ES-I3 (cell line): ENCODE measurements around the gene ZNF148.

ENCODE experiments used
- H3K36me3 ChIP-seq: 2 replicates; pipeline ENCODE4 v1.6.1; 2013; ENCODE audit warnings: mild to moderate bottlenecking, low read length, control low read depth, moderate library complexity; ENCODE audit not compliant: insufficient read depth
- H3K4me1 ChIP-seq: 2 replicates; pipeline ENCODE4 v1.6.1; 2013; ENCODE audit warnings: mild to moderate bottlenecking, control low read depth, low read length; ENCODE audit not compliant: insufficient read depth
- H3K9ac ChIP-seq: 2 replicates; pipeline ENCODE4 v1.6.1; 2013; ENCODE audit warnings: low read depth, mild to moderate bottlenecking, low read length, moderate library complexity
- H3K9me3 ChIP-seq: 2 replicates; pipeline ENCODE4 v1.6.1; 2013; ENCODE audit warnings: mild to moderate bottlenecking, low read length, moderate library complexity; ENCODE audit not compliant: control insufficient read depth, insufficient read depth

The ZNF148 gene

DNA sequence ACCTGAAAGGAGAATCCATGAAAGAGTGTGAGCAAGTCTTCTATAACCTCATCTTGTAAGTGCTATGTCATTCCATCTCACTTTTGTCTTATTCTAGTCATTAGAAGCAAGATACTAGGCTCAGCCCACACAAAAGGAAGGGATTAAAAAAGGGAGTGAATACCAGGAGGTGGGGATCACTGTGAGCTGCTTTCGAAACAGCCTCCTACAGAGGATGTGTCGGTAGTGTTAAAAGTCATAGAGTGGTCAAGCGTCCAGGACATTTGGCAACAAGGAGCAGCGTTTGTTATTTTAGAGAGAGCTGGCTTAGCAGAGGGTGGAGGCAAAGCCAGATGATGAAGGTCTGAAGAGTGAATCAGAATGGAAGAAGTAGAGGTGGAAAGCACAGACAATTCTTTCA, 11.7 kb upstream of the ZNF148 start:
- Histone ChIP-seq H3K36me3 (no peaks in the 10 kb centered on the region), H3K4me1 (no peaks in the 10 kb centered on the region; the same call in 1 of the 2 replicates), H3K9me3 (no peaks in the 10 kb centered on the region), H3K9ac (no peak overlapping the region)

GRCh38 chr3:125383744-125384143, 8.6 kb upstream of the ZNF148 start:
- H3K9me3 ChIP-seq, result no peaks in the 10 kb centered on the region
- no peaks in the 10 kb centered on the region; the same call in 1 of the 2 replicates for H3K4me1 ChIP-seq
- no peaks in the 10 kb centered on the region for H3K36me3 ChIP-seq
- no peak overlapping the region for H3K9ac ChIP-seq

DNA sequence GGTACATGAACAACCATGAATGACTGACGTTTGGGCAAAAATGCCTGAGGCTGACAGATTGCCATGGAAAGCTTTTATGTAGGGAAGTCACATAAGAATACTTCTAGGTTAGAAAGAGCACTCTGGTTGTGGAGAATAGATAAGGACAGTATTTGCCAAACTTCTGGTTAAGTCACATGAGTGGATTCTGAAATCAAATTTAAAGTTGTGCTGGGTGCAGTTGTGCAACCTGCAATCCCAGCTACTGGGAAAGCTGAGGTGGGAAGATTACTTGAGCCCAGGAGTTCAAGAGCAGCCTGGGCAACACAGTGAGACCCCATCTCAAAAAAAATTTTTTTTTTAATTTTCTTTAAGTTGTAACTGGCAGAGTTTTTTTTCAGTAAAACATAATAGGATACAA, 7.2 kb upstream of the ZNF148 start:
- H3K9me3 ChIP-seq, result no peaks in the 10 kb centered on the region
- no peaks in the 10 kb centered on the region; the same call in 1 of the 2 replicates for H3K4me1 ChIP-seq
- no peaks in the 10 kb centered on the region for H3K36me3 ChIP-seq
- no peak overlapping the region for H3K9ac ChIP-seq

- H3K36me3 ChIP-seq, result no peaks in the 10 kb centered on the region
- H3K9me3 ChIP-seq, result no peaks in the 10 kb centered on the region
- H3K4me1 ChIP-seq, result no peaks in the 10 kb centered on the region; the same call in 1 of the 2 replicates
- H3K9ac ChIP-seq, result no peak overlapping the region
Observed at GRCh38 chr3:125381743-125382142, 6.6 kb upstream of the ZNF148 start.

DNA sequence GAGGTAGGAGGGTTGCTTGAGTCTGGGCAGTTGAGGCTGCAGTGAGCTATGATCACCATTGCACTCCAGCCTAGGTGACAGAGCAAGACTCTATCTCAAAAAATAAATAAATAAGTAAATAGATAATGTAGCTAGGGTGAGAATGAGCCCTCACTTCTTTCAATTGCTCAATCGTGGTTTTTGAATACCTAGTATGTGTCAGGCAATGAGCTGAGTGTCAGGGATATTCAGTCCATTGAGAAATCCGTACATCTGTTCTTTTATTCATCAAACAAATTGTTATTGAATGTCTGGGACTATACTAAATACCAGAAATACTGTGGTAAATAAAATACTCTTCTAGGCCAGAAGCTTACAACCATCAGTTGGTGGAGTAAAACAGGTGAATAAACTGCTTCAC, 6.2 kb upstream of the ZNF148 start:
- H3K9me3 ChIP-seq, result no peaks in the 10 kb centered on the region
- no peaks in the 10 kb centered on the region for H3K36me3 ChIP-seq
- H3K4me1 ChIP-seq, result no peaks in the 10 kb centered on the region; the same call in 1 of the 2 replicates
- no peak overlapping the region for H3K9ac ChIP-seq

- Histone ChIP-seq H3K4me1 (no peaks in the 10 kb centered on the region; the same call in 1 of the 2 replicates), H3K36me3 (no peaks in the 10 kb centered on the region), H3K9ac (no peak overlapping the region), H3K9me3 (no peaks in the 10 kb centered on the region)
Observed at GRCh38 chr3:125379483-125379882, 4.4 kb upstream of the ZNF148 start.

DNA sequence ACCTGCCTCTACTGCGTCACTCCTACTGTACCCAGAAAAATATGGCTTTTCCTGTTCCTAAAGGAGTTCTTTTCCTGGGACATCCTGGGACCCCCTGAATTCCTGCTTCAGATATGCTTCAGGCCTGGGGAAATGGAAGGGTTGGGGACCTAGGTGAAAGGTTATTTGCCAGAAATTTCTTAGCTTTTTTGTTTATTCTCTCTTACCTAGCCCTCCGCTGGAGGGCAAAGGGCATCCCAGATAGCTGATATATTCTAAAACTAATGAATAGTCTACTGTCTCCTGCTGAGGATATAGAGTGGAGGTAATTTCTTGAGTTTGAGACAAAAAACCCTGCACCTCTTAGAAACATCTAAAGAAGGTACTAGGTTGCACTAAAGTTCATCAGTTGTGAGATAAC, 3.6 kb upstream of the ZNF148 start:
- Histone ChIP-seq H3K4me1 (no peaks in the 10 kb centered on the region; the same call in 1 of the 2 replicates), H3K36me3 (no peaks in the 10 kb centered on the region), H3K9ac (no peak overlapping the region), H3K9me3 (no peaks in the 10 kb centered on the region)

DNA sequence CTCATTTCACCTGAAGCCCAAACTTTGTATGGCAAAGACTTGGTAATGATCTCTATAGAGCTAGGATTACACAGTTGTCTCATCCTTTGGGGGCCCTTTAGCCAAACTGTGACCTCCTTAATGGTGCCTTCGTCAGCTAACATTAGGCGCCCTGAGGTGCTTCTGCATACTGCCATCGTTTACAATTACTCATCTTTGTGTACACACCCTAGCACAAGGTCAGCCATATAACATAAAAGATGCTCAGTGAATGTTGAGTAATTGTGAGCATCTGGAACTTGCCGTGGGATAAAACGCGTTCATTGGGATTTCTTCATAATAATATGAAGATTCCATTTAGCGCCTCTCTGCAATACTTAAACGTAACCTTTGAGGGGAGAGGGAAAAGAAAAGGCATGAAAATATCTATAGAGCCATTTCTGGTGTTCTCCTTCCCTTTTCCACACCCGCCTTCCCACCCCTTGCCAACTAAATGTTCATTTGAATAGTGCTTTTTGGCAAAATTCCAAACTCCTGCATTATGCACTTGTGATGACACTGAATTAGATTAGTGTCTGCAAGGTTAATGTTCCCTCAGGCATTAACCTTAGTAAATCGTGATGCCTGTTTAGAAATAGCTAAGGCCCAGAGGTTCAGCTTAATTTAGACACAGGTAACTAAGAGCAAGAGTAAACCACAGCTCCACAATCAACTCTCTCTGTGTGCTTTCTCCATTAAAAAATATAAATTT, 990 bp upstream of the ZNF148 start:
- peak overlapping the region; percentile 98 for H3K9ac ChIP-seq
- H3K36me3 ChIP-seq, result no peaks in the 10 kb centered on the region
- no peaks in the 10 kb centered on the region for H3K4me1 ChIP-seq
- no peaks in the 10 kb centered on the region for H3K9me3 ChIP-seq

DNA sequence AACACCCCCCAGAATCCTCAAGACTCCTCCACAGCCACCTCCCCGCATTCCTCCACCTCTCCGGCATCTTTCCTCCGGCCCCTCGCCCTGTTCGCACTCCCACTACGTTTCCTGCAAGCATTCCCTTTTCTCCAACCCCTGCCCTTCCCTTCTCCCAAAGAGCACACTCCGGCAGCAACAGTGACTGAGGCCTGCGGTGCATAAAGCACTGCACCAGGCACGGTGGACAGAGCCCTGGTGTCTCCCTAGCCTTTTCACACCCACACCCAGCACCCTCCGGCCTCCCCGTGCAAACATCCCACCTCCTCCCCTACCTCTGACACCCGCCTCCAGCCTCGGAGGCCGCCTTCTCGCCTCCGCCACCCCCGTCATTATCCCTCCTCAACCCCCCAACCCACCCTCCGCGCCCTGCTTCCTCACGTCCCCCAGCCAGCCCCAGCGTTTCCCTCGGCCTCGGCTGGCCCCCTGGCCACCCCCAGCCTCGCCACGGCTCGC, 577 bp downstream of the ZNF148 start:
- H3K36me3 ChIP-seq, result no peaks in the 10 kb centered on the region
- H3K4me1 ChIP-seq, result peaks cover 7% of the 10 kb centered on the region; the same call in 1 of the 2 replicates

DNA sequence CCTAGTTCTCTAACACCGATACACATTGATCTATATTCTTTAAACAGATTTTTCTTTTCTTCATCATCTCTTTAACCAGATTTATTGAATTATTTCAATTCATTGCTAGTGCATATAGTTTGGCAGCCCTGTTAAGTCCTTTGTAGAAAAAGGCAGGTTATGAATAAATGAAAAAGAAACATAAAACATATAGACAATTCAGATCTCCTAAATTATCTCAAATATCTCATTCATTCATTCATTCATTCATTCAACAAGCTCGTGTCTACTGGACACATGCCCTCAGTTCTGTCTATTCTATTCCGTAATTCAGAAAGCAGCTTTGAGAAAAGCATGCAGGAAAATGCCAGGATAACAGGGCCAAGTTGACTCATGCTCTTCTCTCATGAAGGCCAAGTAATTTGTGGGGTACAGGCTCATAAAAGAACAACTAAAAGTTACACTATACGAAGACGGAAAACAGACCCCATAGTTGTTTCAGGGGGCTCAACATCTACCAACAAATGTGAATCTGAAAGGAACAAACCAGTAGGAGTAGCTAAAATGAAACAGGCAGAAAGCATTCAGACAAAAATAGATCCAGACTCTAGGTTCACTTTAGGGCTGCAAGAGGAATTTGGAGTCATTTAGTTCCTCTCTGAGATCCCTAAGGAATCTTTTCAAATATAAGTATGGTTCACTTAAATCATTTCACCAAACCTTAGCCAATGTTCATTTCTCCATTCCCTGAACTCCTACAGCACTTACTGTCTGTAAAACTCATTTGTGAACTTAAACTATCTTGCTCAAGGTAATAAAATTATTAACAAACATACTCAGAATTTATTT, 7.5 kb downstream of the ZNF148 start:
- Histone ChIP-seq H3K36me3 (no peaks in the 10 kb centered on the region), H3K4me1 (peaks cover 7% of the 10 kb centered on the region; the same call in 1 of the 2 replicates), H3K9ac (no peak overlapping the region), H3K9me3 (no peaks in the 10 kb centered on the region)

More for the DNA sequence above, 577 bp downstream of the ZNF148 start:
- Histone ChIP-seq H3K9ac (peak overlapping the region; percentile 98), H3K9me3 (no peaks in the 10 kb centered on the region)

GRCh38 chr3:125366132-125366531, 9.0 kb downstream of the ZNF148 start:
- Histone ChIP-seq H3K9me3 (no peaks in the 10 kb centered on the region), H3K4me1 (peaks cover 7% of the 10 kb centered on the region; the same call in 1 of the 2 replicates), H3K9ac (no peak overlapping the region), H3K36me3 (no peaks in the 10 kb centered on the region)

GRCh38 chr3:125359700-125360099, 15.4 kb downstream of the ZNF148 start:
- Histone ChIP-seq H3K36me3 (no peaks in the 10 kb centered on the region), H3K9me3 (no peaks in the 10 kb centered on the region), H3K9ac (no peak overlapping the region), H3K4me1 (no peaks in the 10 kb centered on the region)

DNA sequence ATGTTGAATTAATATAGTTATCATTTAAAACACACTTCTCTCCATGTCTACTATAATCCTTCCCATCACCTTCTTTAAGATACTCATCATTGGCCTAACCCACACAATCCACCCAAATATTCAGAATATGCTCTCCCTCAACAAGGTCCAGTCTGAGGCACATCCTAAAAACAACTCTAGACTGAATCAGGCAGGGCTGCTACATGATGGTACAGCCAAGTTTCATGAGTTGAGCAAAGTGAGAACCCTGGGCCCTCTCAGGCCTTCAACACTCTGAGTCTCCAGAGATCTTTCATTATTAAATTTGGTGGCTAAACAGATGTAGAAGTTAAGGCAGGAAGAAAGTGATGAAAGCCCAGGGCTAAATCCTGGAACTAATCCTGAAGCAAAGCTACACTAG, 16.2 kb downstream of the ZNF148 start:
- H3K36me3 ChIP-seq, result no peaks in the 10 kb centered on the region

DNA sequence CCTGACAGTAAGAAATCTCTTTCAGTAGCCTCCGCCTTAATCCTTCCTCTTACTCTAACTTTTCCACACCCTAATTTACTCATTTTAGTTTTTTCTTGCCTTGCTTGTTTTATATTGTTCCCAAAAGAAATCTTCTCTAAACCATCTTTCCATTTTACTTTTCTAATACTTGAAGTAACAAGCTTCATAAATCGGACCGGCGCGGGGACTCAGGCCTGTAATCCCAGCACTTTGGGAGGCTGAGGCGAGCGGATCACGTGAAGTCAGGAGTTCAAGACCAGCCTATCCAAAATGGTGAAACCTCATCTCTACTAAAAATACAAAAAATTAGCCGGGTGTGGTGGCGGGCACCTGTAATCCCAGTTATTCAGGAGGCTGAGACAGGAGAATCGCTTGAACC, 17.3 kb downstream of the ZNF148 start:
- H3K9ac ChIP-seq, result peak overlapping the region; percentile 90
- H3K4me1 ChIP-seq, result no peaks in the 10 kb centered on the region
- H3K9me3 ChIP-seq, result no peaks in the 10 kb centered on the region
- no peaks in the 10 kb centered on the region for H3K36me3 ChIP-seq

More for the DNA sequence above, 16.2 kb downstream of the ZNF148 start:
- H3K4me1 ChIP-seq, result no peaks in the 10 kb centered on the region
- no peaks in the 10 kb centered on the region for H3K9me3 ChIP-seq
- no peak overlapping the region for H3K9ac ChIP-seq
